Panc1 (cell line): ENCODE measurements around the gene FCSK. TPM values are rescaled to one million over a fixed set of nuclear protein-coding genes. Genes with fewer than 3 reads are reported as not detected.
"Not testable (repeated sequence)": the region's sequence is repeated elsewhere in the genome, so short reads cannot be mapped to it uniquely, and the experiment has no call there.

ENCODE experiments used
- ATAC-seq: fragments of 200-7000 bp; cut with Tn5 transposase; 2 replicates; pipeline ENCODE4 v1.9.1; 2020; ENCODE audit warnings: mild to moderate bottlenecking, moderate library complexity
- BruUV-seq: library from RNA; stranded (reverse); fragments of 400-500 nt; replicated peaks from 2 replicates; lab custom pipeline; 2021; lab: Mats Ljungman, UMichigan
- CTCF ChIA-PET: fragments of 300-600 bp; sonication (Branson Sonifier 250); formaldehyde crosslinking; loops from one replicate; lab custom pipeline; 2022; ENCODE audit warnings: antibody characterized with exemption; lab: Charles Lee
- POLR2A ChIA-PET: fragments of 300-600 bp; sonication (Branson Sonifier 250); formaldehyde crosslinking; loops from one replicate; lab custom pipeline; 2022; ENCODE audit warnings: antibody characterized with exemption; lab: Charles Lee
- DNase-seq: peaks from one replicate; pipeline ENCODE4 v3.0.0-alpha.2; 2010; ENCODE audit warnings: low read depth, low spot score
- H3K27ac ChIP-seq: 2 replicates; pipeline ENCODE4 v1.5.1; 2011; ENCODE audit warnings: mild to moderate bottlenecking, low read length, inconsistent platforms
- H3K27me3 ChIP-seq: fragments of 200-500 bp; sonication (Bioruptor generic); 2 replicates; pipeline ENCODE4 v1.6.0; 2014; ENCODE audit warnings: low read length, inconsistent platforms; ENCODE audit not compliant: control insufficient read depth, insufficient read depth
- H3K36me3 ChIP-seq: fragments of 200-500 bp; sonication (Bioruptor generic); 2 replicates; pipeline ENCODE4 v1.5.1; 2014; ENCODE audit warnings: inconsistent platforms, mild to moderate bottlenecking, low read length, moderate library complexity; ENCODE audit not compliant: control insufficient read depth, insufficient read depth
- H3K4me1 ChIP-seq: 2 replicates; pipeline ENCODE4 v1.5.1; 2011; ENCODE audit warnings: inconsistent platforms, mild to moderate bottlenecking, low read length, moderate library complexity; ENCODE audit not compliant: control insufficient read depth, insufficient read depth
- H3K4me3 ChIP-seq, 2 experiments: 2 replicates each; pipeline ENCODE4 v1.5.1; 2011 to 2012; ENCODE audit warnings: low read depth in 2 of 2, low read length in 2 of 2, mild to moderate bottlenecking in 2 of 2, inconsistent platforms in 1 of 2, moderate library complexity in 1 of 2
- H3K9me3 ChIP-seq: fragments of 200-500 bp; sonication (Bioruptor generic); 2 replicates; pipeline ENCODE4 v1.5.1; 2014; ENCODE audit warnings: low read depth, mild to moderate bottlenecking, inconsistent platforms, low read length, moderate library complexity; ENCODE audit not compliant: control insufficient read depth, insufficient read depth
- POLR2AphosphoS5 ChIP-seq: IDR thresholded peaks from 2 replicates; pipeline ENCODE4 v1.6.1; 2012; ENCODE audit warnings: mild to moderate bottlenecking, low read depth, low read length, moderate library complexity
- SIN3A ChIP-seq: IDR thresholded peaks from 2 replicates; pipeline ENCODE4 v1.6.1; 2012; ENCODE audit warnings: low read depth, mild to moderate bottlenecking, low read length, moderate library complexity, borderline replicate concordance; ENCODE audit not compliant: insufficient read depth
- TCF7L2 ChIP-seq: IDR thresholded peaks from 2 replicates; pipeline ENCODE4 v1.6.1; 2011; ENCODE audit warnings: mild to moderate bottlenecking, low read depth, low read length, inconsistent platforms
- in situ Hi-C: cut with HindIII; loops from 2 replicates; pipeline ENCODE4 v1.10.0; 2016; ENCODE audit warnings: low sequenced_read_pairs, low pct_unique_long_range_greater_than_20kb
- intact Hi-C: fragments of 100-400 bp; cut with micrococcal nuclease; formaldehyde crosslinking; loops from one replicate; pipeline ENCODE4 v1.10.0; 2022; ENCODE audit not compliant: unreplicated experiment
- total RNA-seq: library from RNA; stranded (reverse); gene quantifications from one replicate; pipeline ENCODE4 v1.2.1, GENCODE V29; 2021; ENCODE audit not compliant: unreplicated experiment
- TF ChIP-seq, protein P1 (sequence below), 2 experiments: IDR thresholded peaks; 2 replicates each; pipeline ENCODE4 v1.6.1; 2011 to 2012; ENCODE audit warnings: low read depth in 2 of 2, control low read depth in 1 of 2, low read length in 1 of 2, mild to moderate bottlenecking in 1 of 2, moderate library complexity in 1 of 2; ENCODE audit not compliant: insufficient read depth in 1 of 2
- TF ChIP-seq, protein P2 (sequence below): fragments of 450-650 bp; IDR thresholded peaks from 2 replicates; pipeline ENCODE4 v1.5.1; 2017; ENCODE audit warnings: mild to moderate bottlenecking

The FCSK gene
- total RNA-seq, 1 experiment from 2014 or later = 16.9 TPM

DNA sequence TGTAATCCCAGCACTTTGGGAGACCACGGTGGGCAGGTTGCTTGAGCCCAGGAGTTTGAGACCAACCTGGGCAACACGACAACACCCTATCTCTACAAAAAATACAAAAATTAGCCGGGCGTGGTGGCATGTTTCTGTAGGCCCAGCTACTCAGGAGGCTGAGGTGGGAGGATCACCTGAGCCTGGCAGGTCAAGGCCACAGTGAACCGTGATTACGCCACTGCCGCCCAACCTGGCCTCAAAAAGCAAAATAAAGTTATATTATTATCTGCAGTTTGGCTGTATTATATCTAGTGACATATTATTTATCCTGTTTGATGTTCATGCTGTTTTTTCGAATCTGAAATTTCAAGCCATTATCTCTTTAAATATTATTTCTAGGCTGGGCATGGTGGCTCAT lies 42.0 kb upstream of the FCSK start:
- intact Hi-C loops (no loop called here), in situ Hi-C loops (no loop called here)
- no peak overlapping the region for H3K27ac ChIP-seq
- no TSS peak for BruUV-seq
- CTCF ChIA-PET = interaction anchor here (0.6 kb wide), 1 partner anchor 24 kb away, joined by 3 read pairs; no protein-coding TSS in a partner anchor
- no peaks in the 10 kb centered on the region for H3K9me3 ChIP-seq
- H3K4me1 ChIP-seq = peaks cover 20% of the 10 kb centered on the region
- ATAC-seq (no peak), DNase-seq (no peak)
- POLR2A ChIA-PET = no interaction called here
- no peaks in the 10 kb centered on the region for H3K36me3 ChIP-seq
- H3K4me3 ChIP-seq = no peak overlapping the region
- TF ChIP-seq TCF7L2 (no peak), SIN3A (no peak), POLR2AphosphoS5 (no peak)
- TF ChIP-seq, protein P1, sequence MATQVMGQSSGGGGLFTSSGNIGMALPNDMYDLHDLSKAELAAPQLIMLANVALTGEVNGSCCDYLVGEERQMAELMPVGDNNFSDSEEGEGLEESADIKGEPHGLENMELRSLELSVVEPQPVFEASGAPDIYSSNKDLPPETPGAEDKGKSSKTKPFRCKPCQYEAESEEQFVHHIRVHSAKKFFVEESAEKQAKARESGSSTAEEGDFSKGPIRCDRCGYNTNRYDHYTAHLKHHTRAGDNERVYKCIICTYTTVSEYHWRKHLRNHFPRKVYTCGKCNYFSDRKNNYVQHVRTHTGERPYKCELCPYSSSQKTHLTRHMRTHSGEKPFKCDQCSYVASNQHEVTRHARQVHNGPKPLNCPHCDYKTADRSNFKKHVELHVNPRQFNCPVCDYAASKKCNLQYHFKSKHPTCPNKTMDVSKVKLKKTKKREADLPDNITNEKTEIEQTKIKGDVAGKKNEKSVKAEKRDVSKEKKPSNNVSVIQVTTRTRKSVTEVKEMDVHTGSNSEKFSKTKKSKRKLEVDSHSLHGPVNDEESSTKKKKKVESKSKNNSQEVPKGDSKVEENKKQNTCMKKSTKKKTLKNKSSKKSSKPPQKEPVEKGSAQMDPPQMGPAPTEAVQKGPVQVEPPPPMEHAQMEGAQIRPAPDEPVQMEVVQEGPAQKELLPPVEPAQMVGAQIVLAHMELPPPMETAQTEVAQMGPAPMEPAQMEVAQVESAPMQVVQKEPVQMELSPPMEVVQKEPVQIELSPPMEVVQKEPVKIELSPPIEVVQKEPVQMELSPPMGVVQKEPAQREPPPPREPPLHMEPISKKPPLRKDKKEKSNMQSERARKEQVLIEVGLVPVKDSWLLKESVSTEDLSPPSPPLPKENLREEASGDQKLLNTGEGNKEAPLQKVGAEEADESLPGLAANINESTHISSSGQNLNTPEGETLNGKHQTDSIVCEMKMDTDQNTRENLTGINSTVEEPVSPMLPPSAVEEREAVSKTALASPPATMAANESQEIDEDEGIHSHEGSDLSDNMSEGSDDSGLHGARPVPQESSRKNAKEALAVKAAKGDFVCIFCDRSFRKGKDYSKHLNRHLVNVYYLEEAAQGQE (IDR thresholded peaks at IDR 0.05; ENCODE audit: insufficient read depth in 1 of 2, low read depth in 2 of 2, low read length in 1 of 2) = no peak
- TF ChIP-seq, protein P2, sequence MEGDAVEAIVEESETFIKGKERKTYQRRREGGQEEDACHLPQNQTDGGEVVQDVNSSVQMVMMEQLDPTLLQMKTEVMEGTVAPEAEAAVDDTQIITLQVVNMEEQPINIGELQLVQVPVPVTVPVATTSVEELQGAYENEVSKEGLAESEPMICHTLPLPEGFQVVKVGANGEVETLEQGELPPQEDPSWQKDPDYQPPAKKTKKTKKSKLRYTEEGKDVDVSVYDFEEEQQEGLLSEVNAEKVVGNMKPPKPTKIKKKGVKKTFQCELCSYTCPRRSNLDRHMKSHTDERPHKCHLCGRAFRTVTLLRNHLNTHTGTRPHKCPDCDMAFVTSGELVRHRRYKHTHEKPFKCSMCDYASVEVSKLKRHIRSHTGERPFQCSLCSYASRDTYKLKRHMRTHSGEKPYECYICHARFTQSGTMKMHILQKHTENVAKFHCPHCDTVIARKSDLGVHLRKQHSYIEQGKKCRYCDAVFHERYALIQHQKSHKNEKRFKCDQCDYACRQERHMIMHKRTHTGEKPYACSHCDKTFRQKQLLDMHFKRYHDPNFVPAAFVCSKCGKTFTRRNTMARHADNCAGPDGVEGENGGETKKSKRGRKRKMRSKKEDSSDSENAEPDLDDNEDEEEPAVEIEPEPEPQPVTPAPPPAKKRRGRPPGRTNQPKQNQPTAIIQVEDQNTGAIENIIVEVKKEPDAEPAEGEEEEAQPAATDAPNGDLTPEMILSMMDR = no peak
- no peaks in the 10 kb centered on the region for H3K27me3 ChIP-seq

DNA sequence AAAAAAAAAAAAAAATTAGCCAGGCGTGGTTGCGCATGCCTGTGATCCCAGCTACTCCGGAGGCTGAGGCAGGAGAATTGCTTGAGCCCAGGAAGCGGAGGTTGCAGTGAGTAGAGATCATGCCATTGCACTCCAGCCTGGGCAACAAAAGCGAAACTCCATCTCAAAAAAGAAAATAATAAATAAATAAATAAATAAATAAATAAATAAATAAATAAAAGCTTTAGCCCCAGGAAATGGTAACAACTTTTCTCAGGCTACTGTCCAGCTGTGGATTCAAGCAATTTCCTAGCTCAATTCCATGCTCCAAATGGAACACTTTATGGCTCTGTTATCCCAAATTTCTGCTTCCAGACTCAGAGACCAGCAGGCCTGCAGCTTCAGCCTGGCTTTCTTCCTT lies 40.8 kb upstream of the FCSK start:
- POLR2A ChIA-PET = interaction anchor here (0.6 kb wide), 1 partner anchor 56 kb away, joined by 12 read pairs; no protein-coding TSS in a partner anchor
- intact Hi-C loops = not testable (repeated sequence)

GRCh38 chr16:70416748-70417616 lies 37.4 kb upstream of the FCSK start:
- ATAC-seq = no peak
- POLR2A ChIA-PET = no interaction called here
- BruUV-seq = no TSS peak

More for the DNA sequence above, 40.8 kb upstream of the FCSK start:
- CTCF ChIA-PET, H3K4me3 ChIP-seq, H3K9me3 ChIP-seq, H3K36me3 ChIP-seq, in situ Hi-C loops, ATAC-seq, BruUV-seq, DNase-seq, H3K27me3 ChIP-seq, H3K27ac ChIP-seq: not testable (repeated sequence)
- H3K4me1 ChIP-seq = peaks cover 32% of the 10 kb centered on the region

More at GRCh38 chr16:70416748-70417616, 37.4 kb upstream of the FCSK start:
- H3K9me3 ChIP-seq = no peaks in the 10 kb centered on the region
- no peak overlapping the region for H3K4me3 ChIP-seq
- in situ Hi-C loops = no loop called here
- H3K27ac ChIP-seq = peak overlapping the region; percentile 65
- no peak for TF ChIP-seq POLR2AphosphoS5
- TF ChIP-seq SIN3A = no peak
- TF ChIP-seq, protein P2 = no peak
- TF ChIP-seq TCF7L2 = no peak
- TF ChIP-seq, protein P1 (IDR thresholded peaks at IDR 0.05; ENCODE audit: insufficient read depth in 1 of 2, low read depth in 2 of 2, low read length in 1 of 2) = no peak
- H3K4me1 ChIP-seq = peaks cover 56% of the 10 kb centered on the region
- no peak for DNase-seq
- H3K36me3 ChIP-seq = no peaks in the 10 kb centered on the region
- no peaks in the 10 kb centered on the region for H3K27me3 ChIP-seq
- intact Hi-C loops = no loop called here
- CTCF ChIA-PET = interaction anchor here (0.6 kb wide), 1 partner anchor 117 kb away, joined by 4 read pairs; no protein-coding TSS in a partner anchor
